Mucosa of rectum (tissue), 2 donors: Measurements from ENCODE around the gene GRB2.
"Not testable (repeated sequence)": the region's sequence is repeated elsewhere in the genome, so short reads cannot be mapped to it uniquely, and the experiment has no call there.

Experiments used
- H3K27ac ChIP-seq, 2 donors: one replicate each; pipeline ENCODE4 v1.7.0; 2013; ENCODE audit warnings: inconsistent platforms in 2 of 2, low read depth in 2 of 2, low read length in 2 of 2
- H3K27me3 ChIP-seq, 2 donors: one replicate each; pipeline ENCODE4 v1.7.0; 2013; ENCODE audit warnings: low read length in 2 of 2; ENCODE audit not compliant: control insufficient read depth in 2 of 2, insufficient read depth in 2 of 2
- H3K36me3 ChIP-seq, 2 donors: one replicate each; pipeline ENCODE4 v1.7.0; 2013; ENCODE audit warnings: low read length in 2 of 2; ENCODE audit not compliant: control insufficient read depth in 2 of 2, insufficient read depth in 2 of 2
- H3K4me1 ChIP-seq, 2 donors: one replicate each; pipeline ENCODE4 v1.7.0; 2013; ENCODE audit warnings: low read length in 2 of 2, mild to moderate bottlenecking in 1 of 2; ENCODE audit not compliant: control insufficient read depth in 2 of 2, insufficient read depth in 2 of 2
- H3K4me3 ChIP-seq, 2 donors: one replicate each; pipeline ENCODE4 v1.7.0; 2013; ENCODE audit warnings: low read length in 2 of 2
- H3K9ac ChIP-seq, 2 donors: one replicate each; pipeline ENCODE4 v1.7.0; 2013; ENCODE audit warnings: low read length in 2 of 2, low read depth in 1 of 2, mild to moderate bottlenecking in 1 of 2
- H3K9me3 ChIP-seq, 2 donors: one replicate each; pipeline ENCODE4 v1.7.0; 2013; ENCODE audit warnings: low read length in 2 of 2; ENCODE audit not compliant: control insufficient read depth in 2 of 2
- donor health status: healthy.
- donor health status: Normal muscosa, but diverticular disease.

GRB2 gene

GRCh38 chr17:75405365-75406221 lies at the start of gene GRB2:
GRB2 (minus strand) TSS chr17:75405678; CDS start chr17:75393628, 12,050 bp downstream.
- peak within 1 kb of the TSS; percentile 93 to 94 for H3K27ac ChIP-seq
- H3K36me3 ChIP-seq, result no peaks in the 10 kb centered on the region
- H3K9me3 ChIP-seq, result no peaks in the 10 kb centered on the region
- H3K4me3 ChIP-seq, result peak within 1 kb of the TSS; percentile 71 to 90
- H3K27me3 ChIP-seq, result no peaks in the 10 kb centered on the region
- H3K9ac ChIP-seq, result peak within 1 kb of the TSS; percentile 89 to 91
- peaks cover 7 to 18% of the 10 kb centered on the region in 2 donors for H3K4me1 ChIP-seq

GRCh38 chr17:75454672-75455071 lies 49.2 kb upstream of the GRB2 start:
- not testable (repeated sequence) for H3K4me3 ChIP-seq, H3K27me3 ChIP-seq, H3K27ac ChIP-seq, H3K9me3 ChIP-seq, H3K36me3 ChIP-seq, H3K9ac ChIP-seq
- peaks cover 24 to 27% of the 10 kb centered on the region in 2 donors for H3K4me1 ChIP-seq

- no peaks in the 10 kb centered on the region for H3K36me3 ChIP-seq
- H3K27ac ChIP-seq, result peak overlapping the region; percentile 46 to 78
- H3K9ac ChIP-seq, result no peak overlapping the region
- H3K4me1 ChIP-seq, result peaks cover 19 to 22% of the 10 kb centered on the region in 2 donors
- no peaks in the 10 kb centered on the region for H3K9me3 ChIP-seq
- no peak overlapping the region for H3K4me3 ChIP-seq
- H3K27me3 ChIP-seq, result no peaks in the 10 kb centered on the region
Observed at GRCh38 chr17:75454193-75454592, 48.7 kb upstream of the GRB2 start.

GRCh38 chr17:75450270-75450669 lies 44.8 kb upstream of the GRB2 start:
- Histone ChIP-seq H3K36me3 (no peaks in the 10 kb centered on the region), H3K9me3 (no peaks in the 10 kb centered on the region), H3K9ac (no peak overlapping the region), H3K4me3 (no peak overlapping the region), H3K27me3 (no peaks in the 10 kb centered on the region), H3K4me1 (peaks cover 4 to 6% of the 10 kb centered on the region in 2 donors), H3K27ac (no peak overlapping the region)

GRCh38 chr17:75447951-75448856 lies 42.7 kb upstream of the GRB2 start:
- no peaks in the 10 kb centered on the region for H3K27me3 ChIP-seq
- no peak overlapping the region for H3K9ac ChIP-seq
- H3K27ac ChIP-seq, result no peak overlapping the region
- H3K4me3 ChIP-seq, result no peak overlapping the region
- no peaks in the 10 kb centered on the region for H3K36me3 ChIP-seq
- H3K4me1 ChIP-seq, result peaks cover 0 to 1% of the 10 kb centered on the region in 2 donors
- H3K9me3 ChIP-seq, result no peaks in the 10 kb centered on the region

- H3K36me3 ChIP-seq, H3K4me3 ChIP-seq, H3K27ac ChIP-seq, H3K4me1 ChIP-seq, H3K9me3 ChIP-seq, H3K9ac ChIP-seq, H3K27me3 ChIP-seq: not testable (repeated sequence)
Observed at GRCh38 chr17:75445896-75446295, 40.4 kb upstream of the GRB2 start.

- H3K4me3 ChIP-seq, result no peak overlapping the region
- no peaks in the 10 kb centered on the region for H3K9me3 ChIP-seq
- no peaks in the 10 kb centered on the region for H3K27me3 ChIP-seq
- H3K27ac ChIP-seq, result no peak overlapping the region
- no peaks in the 10 kb centered on the region for H3K4me1 ChIP-seq
- no peaks in the 10 kb centered on the region for H3K36me3 ChIP-seq
- H3K9ac ChIP-seq, result no peak overlapping the region
Observed at GRCh38 chr17:75445296-75445695, 39.8 kb upstream of the GRB2 start.

GRCh38 chr17:75442168-75443103 lies 37.0 kb upstream of the GRB2 start:
- Histone ChIP-seq H3K9me3 (no peaks in the 10 kb centered on the region), H3K36me3 (no peaks in the 10 kb centered on the region), H3K9ac (no peak overlapping the region)

GRCh38 chr17:75440738-75441448 lies 35.4 kb upstream of the GRB2 start:
- no peaks in the 10 kb centered on the region for H3K27me3 ChIP-seq
- H3K4me1 ChIP-seq, result peaks cover 0 to 3% of the 10 kb centered on the region in 2 donors
- no peak overlapping the region for H3K27ac ChIP-seq
- no peak overlapping the region for H3K4me3 ChIP-seq
- no peaks in the 10 kb centered on the region for H3K9me3 ChIP-seq
- no peak overlapping the region for H3K9ac ChIP-seq
- H3K36me3 ChIP-seq, result no peaks in the 10 kb centered on the region

More at GRCh38 chr17:75442168-75443103, 37.0 kb upstream of the GRB2 start:
- Histone ChIP-seq H3K4me3 (no peak overlapping the region), H3K4me1 (no peaks in the 10 kb centered on the region), H3K27me3 (no peaks in the 10 kb centered on the region), H3K27ac (no peak overlapping the region)
